H9 (cell line): ENCODE data around the gene WDR20. TPM values are rescaled to one million over a fixed set of nuclear protein-coding genes. Genes with fewer than 3 reads are reported as not detected.
"Not testable (repeated sequence)": the region's sequence is repeated elsewhere in the genome, so short reads cannot be mapped to it uniquely, and the experiment has no call there.

Experiments used
- DNase-seq: peaks from one replicate; pipeline ENCODE4 v3.0.0-alpha.2; 2017
- H2AFZ ChIP-seq: one replicate; pipeline ENCODE4 v1.6.1; 2013; ENCODE audit warnings: mild to moderate bottlenecking, low read length, control low read depth, moderate library complexity
- H2AK5ac ChIP-seq: 2 replicates; pipeline ENCODE4 v1.6.1; 2013; ENCODE audit warnings: low read length, control low read depth, mixed read lengths; ENCODE audit not compliant: insufficient read length
- H2BK120ac ChIP-seq: one replicate; pipeline ENCODE4 v1.6.1; 2013; ENCODE audit warnings: low read depth, mild to moderate bottlenecking, low read length, control low read depth, inconsistent platforms; ENCODE audit not compliant: poor library complexity, severe bottlenecking
- H2BK12ac ChIP-seq: 2 replicates; pipeline ENCODE4 v1.6.1; 2013; ENCODE audit warnings: low read length, control low read depth, mixed read lengths, low read depth; ENCODE audit not compliant: insufficient read length
- H2BK15ac ChIP-seq: 2 replicates; pipeline ENCODE4 v1.6.1; 2013; ENCODE audit warnings: low read depth, low read length, control low read depth
- H2BK20ac ChIP-seq: one replicate; pipeline ENCODE4 v1.6.1; 2013; ENCODE audit warnings: low read depth, mild to moderate bottlenecking, low read length, control low read depth, inconsistent platforms; ENCODE audit not compliant: poor library complexity, severe bottlenecking
- H2BK5ac ChIP-seq: 2 replicates; pipeline ENCODE4 v1.6.1; 2013; ENCODE audit warnings: low read length, control low read depth, mixed read lengths; ENCODE audit not compliant: insufficient read length
- H3K14ac ChIP-seq: 2 replicates; pipeline ENCODE4 v1.6.1; 2013; ENCODE audit warnings: low read length, control low read depth; ENCODE audit not compliant: insufficient read depth
- H3K18ac ChIP-seq: 2 replicates; pipeline ENCODE4 v1.6.1; 2013; ENCODE audit warnings: low read depth, mild to moderate bottlenecking, mixed read lengths, low read length, control low read depth; ENCODE audit not compliant: insufficient read length
- H3K23ac ChIP-seq: 2 replicates; pipeline ENCODE4 v1.6.1; 2013; ENCODE audit warnings: low read length, control low read depth, mixed read lengths, low read depth; ENCODE audit not compliant: insufficient read length
- H3K23me2 ChIP-seq: 2 replicates; pipeline ENCODE4 v1.6.1; 2013; ENCODE audit warnings: low read depth, mild to moderate bottlenecking, mixed read lengths, low read length, control low read depth; ENCODE audit not compliant: insufficient read length, poor library complexity, severe bottlenecking
- H3K27ac ChIP-seq: 2 replicates; pipeline ENCODE4 v1.5.1; 2013; ENCODE audit warnings: low read length, control low read depth, mixed read lengths, low read depth; ENCODE audit not compliant: insufficient read length
- H3K27me3 ChIP-seq: 2 replicates; pipeline ENCODE4 v1.6.1; 2013; ENCODE audit warnings: low read length, control low read depth, inconsistent platforms; ENCODE audit not compliant: insufficient read depth
- H3K4ac ChIP-seq: 2 replicates; pipeline ENCODE4 v1.6.1; 2013; ENCODE audit warnings: low read depth, mild to moderate bottlenecking, control low read depth, inconsistent platforms, low read length, moderate library complexity
- H3K4me1 ChIP-seq: 2 replicates; pipeline ENCODE4 v1.6.1; 2013; ENCODE audit warnings: low read length, control low read depth, inconsistent platforms; ENCODE audit not compliant: insufficient read depth
- H3K4me2 ChIP-seq: 2 replicates; pipeline ENCODE4 v1.6.1; 2013; ENCODE audit warnings: low read length, control low read depth, mixed read lengths; ENCODE audit not compliant: insufficient read length, insufficient read depth
- H3K56ac ChIP-seq: 2 replicates; pipeline ENCODE4 v1.6.1; 2013; ENCODE audit warnings: low read depth, mild to moderate bottlenecking, mixed read lengths, low read length, control low read depth; ENCODE audit not compliant: insufficient read length
- H3K79me1 ChIP-seq: 2 replicates; pipeline ENCODE4 v1.6.1; 2013; ENCODE audit warnings: low read depth, mild to moderate bottlenecking, moderate library complexity, low read length, control low read depth, inconsistent platforms; ENCODE audit not compliant: insufficient read depth, poor library complexity, severe bottlenecking
- H3K79me2 ChIP-seq: 2 replicates; pipeline ENCODE4 v1.6.1; 2013; ENCODE audit warnings: low read length, control low read depth, inconsistent platforms; ENCODE audit not compliant: insufficient read depth
- H3K9ac ChIP-seq: 2 replicates; pipeline ENCODE4 v1.6.1; 2013; ENCODE audit warnings: low read length, control low read depth, mixed read lengths; ENCODE audit not compliant: insufficient read length; ENCODE audit errors: extremely low read depth
- H3K9me3 ChIP-seq: one replicate; pipeline ENCODE4 v1.6.1; 2013; ENCODE audit warnings: low read depth, low read length, inconsistent platforms; ENCODE audit not compliant: control insufficient read depth
- H3T11ph ChIP-seq: one replicate; pipeline ENCODE4 v1.6.1; 2013; ENCODE audit warnings: mild to moderate bottlenecking, low read length, control low read depth, inconsistent platforms
- H4K20me1 ChIP-seq: one replicate; pipeline ENCODE4 v1.6.1; 2013; ENCODE audit not compliant: control insufficient read depth, insufficient read length, insufficient read depth
- H4K5ac ChIP-seq: 2 replicates; pipeline ENCODE4 v1.6.1; 2013; ENCODE audit warnings: low read depth, mild to moderate bottlenecking, mixed read lengths, low read length, control low read depth; ENCODE audit not compliant: insufficient read length
- H4K8ac ChIP-seq: replicated peaks from 2 replicates; pipeline ENCODE4 v1.6.1; 2013; ENCODE audit warnings: low read length, control low read depth, mixed read lengths, low read depth; ENCODE audit not compliant: insufficient read length
- H4K91ac ChIP-seq: 2 replicates; pipeline ENCODE4 v1.6.1; 2013; ENCODE audit warnings: low read depth, mild to moderate bottlenecking, moderate library complexity, mixed read lengths, low read length, control low read depth; ENCODE audit not compliant: insufficient read length
- H3K27ac Mint-ChIP-seq, 3 experiments: 2 replicates in 2 of 3; 3 replicates in 1 of 3; pipeline ENCODE4 v1.8.0; 2020 to 2021; ENCODE audit warnings: mixed read lengths in 3 of 3, mild to moderate bottlenecking in 1 of 3, moderate library complexity in 1 of 3
- H3K27me3 Mint-ChIP-seq: 2 replicates; pipeline ENCODE4 v1.8.0; 2021; ENCODE audit warnings: low read depth, mild to moderate bottlenecking, moderate library complexity, mixed read lengths
- H3K36me3 Mint-ChIP-seq, 3 experiments: 2 replicates in 2 of 3; 3 replicates in 1 of 3; pipeline ENCODE4 v1.8.0; 2020 to 2021; ENCODE audit warnings: low read depth in 3 of 3, mixed read lengths in 3 of 3; ENCODE audit not compliant: insufficient read depth in 1 of 3
- H3K4me1 Mint-ChIP-seq, 2 experiments: 2 replicates each; pipeline ENCODE4 v1.8.0; 2020; ENCODE audit warnings: mixed read lengths in 2 of 2
- H3K4me3 Mint-ChIP-seq, 2 experiments: 2 replicates in 1 of 2; 3 replicates in 1 of 2; pipeline ENCODE4 v1.8.0; 2020 to 2021; ENCODE audit warnings: mild to moderate bottlenecking in 2 of 2, mixed read lengths in 2 of 2, moderate library complexity in 1 of 2
- H3K9me3 Mint-ChIP-seq, 2 experiments: 2 replicates in 1 of 2; 3 replicates in 1 of 2; pipeline ENCODE4 v1.8.0; 2020; ENCODE audit warnings: mild to moderate bottlenecking in 2 of 2, mixed read lengths in 2 of 2, moderate library complexity in 1 of 2
- WGBS: extraction: QIAGEN DNeasy Blood & Tissue Kit; methylation state at CpG from one replicate; pipeline ENCODE4 v1.1.7; 2013; ENCODE audit warnings: missing lambda C conversion rate, low lambda C conversion rate, mixed read lengths; ENCODE audit not compliant: insufficient read length; ENCODE audit errors: extremely low coverage; 5-methylcytosine and 5-hydroxymethylcytosine counted together
- total RNA-seq: library from RNA; stranded (reverse); gene quantifications from 2 replicates; pipeline ENCODE4 v1.2.1, GENCODE V29; 2021

Gene WDR20
- total RNA-seq, 1 experiment from 2014 or later = 31.6 TPM

- H2AFZ ChIP-seq, DNase-seq, H3K4me2 ChIP-seq, H4K5ac ChIP-seq, H3K18ac ChIP-seq, H3K4me1 ChIP-seq, H4K91ac ChIP-seq, H2BK20ac ChIP-seq, H3K27ac Mint-ChIP-seq, H3K27me3 ChIP-seq, H2BK12ac ChIP-seq, H4K20me1 ChIP-seq, H3K4ac ChIP-seq, H3K79me1 ChIP-seq, H2BK120ac ChIP-seq, H2BK15ac ChIP-seq, H2AK5ac ChIP-seq, H3K4me3 Mint-ChIP-seq, H4K8ac ChIP-seq, H2BK5ac ChIP-seq, H3K27ac ChIP-seq, H3K9me3 ChIP-seq, H3K36me3 Mint-ChIP-seq, H3K9me3 Mint-ChIP-seq, H3K14ac ChIP-seq, H3T11ph ChIP-seq, H3K9ac ChIP-seq, H3K79me2 ChIP-seq, H3K27me3 Mint-ChIP-seq, H3K56ac ChIP-seq, H3K23me2 ChIP-seq, H3K23ac ChIP-seq: not testable (repeated sequence)
- peaks cover 13 to 16% of the 10 kb centered on the region in 2 experiments for H3K4me1 Mint-ChIP-seq
- WGBS = no CpG with 5 or more reads among the region's 31 CpGs
Measured at GRCh38 chr14:102172721-102173120, 33.0 kb downstream of the WDR20 start.
